Measurements from ENCODE around the gene EIF2B4. TPM values are rescaled to one million over a fixed set of nuclear protein-coding genes. Genes with fewer than 3 reads are reported as not detected.

The EIF2B4 gene
- total RNA-seq, 4 donors from 2014 or later, result 12.0 to 36.7 (median 27.5) TPM

DNA sequence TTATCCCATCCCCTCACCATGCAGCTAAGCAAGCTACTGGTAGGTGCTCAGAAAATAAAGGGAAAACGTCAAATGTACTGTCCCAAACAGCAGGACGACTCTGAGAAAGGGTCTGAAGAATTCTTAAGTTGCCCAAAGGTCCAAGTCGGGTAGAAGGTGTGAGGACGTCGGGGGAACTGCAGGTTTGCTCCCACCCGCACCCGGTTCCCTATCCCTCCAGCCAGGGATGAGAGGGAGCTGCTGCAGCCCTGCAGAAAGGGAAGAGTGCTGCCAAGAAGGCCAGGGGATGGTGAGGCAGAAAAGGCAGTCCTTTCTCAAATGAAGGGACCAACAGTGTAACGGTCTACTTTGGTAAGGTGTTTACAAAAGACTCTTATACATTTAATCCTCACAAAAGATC lies 55.0 kb downstream of the EIF2B4 start:
- no peaks in the 10 kb centered on the region for H3K4me1 ChIP-seq
- WGBS, 2 donors (ENCODE audit: low coverage in 1 of 2), result 69 to 93% methylated on average over 3 to 8 of the region's 8 CpGs
- H3K9me3 ChIP-seq, result no peaks in the 10 kb centered on the region
- in situ Hi-C loops (cut with MboI; ENCODE audit: low pct_ligation_motif_present in 1 of 4, low pct_unique_long_range_greater_than_20kb in 1 of 4, low sequenced_read_pairs in 3 of 4), result no loop called here
- TF ChIP-seq POLR2AphosphoS5 (IDR thresholded peaks at IDR 0.05) (no peak), POLR2A (IDR thresholded peaks at IDR 0.05) (no peak), CTCF (IDR thresholded peaks at IDR 0.05) (no peak), EP300 (IDR thresholded peaks at IDR 0.05; ENCODE audit: low read depth) (no peak)
- no peak overlapping the region for H3K27ac ChIP-seq
- no peak for DNase-seq
- intact Hi-C loops (cut with DNase I; ENCODE audit: low total_unique reads), result no loop called here
- no peaks in the 10 kb centered on the region for H3K27me3 ChIP-seq
- H3K36me3 ChIP-seq, result no peaks in the 10 kb centered on the region
- H3K4me3 ChIP-seq, result no peak overlapping the region

GRCh38 chr2:27314709-27315108 lies 55.4 kb downstream of the EIF2B4 start:
- no peak for TF ChIP-seq CTCF (IDR thresholded peaks at IDR 0.05)
- no peak for TF ChIP-seq POLR2A (IDR thresholded peaks at IDR 0.05)
- no peak for TF ChIP-seq EP300 (IDR thresholded peaks at IDR 0.05; ENCODE audit: low read depth)
- TF ChIP-seq POLR2AphosphoS5 (IDR thresholded peaks at IDR 0.05), result no peak
- in situ Hi-C loops (cut with MboI; ENCODE audit: low pct_ligation_motif_present in 1 of 4, low pct_unique_long_range_greater_than_20kb in 1 of 4, low sequenced_read_pairs in 3 of 4), result no loop called here
- WGBS, 2 donors (ENCODE audit: low coverage in 1 of 2), result 90% methylated on average over 9 of the region's 9 CpGs; no CpG with 5 or more reads in 1 of the 2 donors
- Histone ChIP-seq H3K4me3 (no peak overlapping the region), H3K27ac (no peak overlapping the region), H3K4me1 (no peaks in the 10 kb centered on the region), H3K9me3 (no peaks in the 10 kb centered on the region), H3K36me3 (no peaks in the 10 kb centered on the region), H3K27me3 (no peaks in the 10 kb centered on the region)
- no peak for DNase-seq
- intact Hi-C loops (cut with DNase I; ENCODE audit: low total_unique reads), result no loop called here

Other genes with a start within 250 kb of the EIF2B4 start
- under 1 TPM in 1 of 4 donors, not detected in 3; 0.48 TPM for gene ABHD1, start 246.5 kb downstream of the EIF2B4 start, total RNA-seq
- 100 to 1,000 TPM in 1 of 4 donors, 10 to 100 TPM in 3; 53.2 to 105 (median 71.1) TPM for gene PREB, start 235.7 kb downstream of the EIF2B4 start, total RNA-seq
- gene PRR30, start 230.9 kb downstream of the EIF2B4 start, total RNA-seq, result not detected
- not detected for gene TCF23, start 221.3 kb downstream of the EIF2B4 start, total RNA-seq
- 100 to 1,000 TPM in 2 of 4 donors, 10 to 100 TPM in 2; 64.7 to 179 (median 121) TPM for gene ATRAID, start 158.3 kb downstream of the EIF2B4 start, total RNA-seq
- 10 to 100 TPM; 22.8 to 58.3 (median 41.0) TPM for gene SLC5A6, start 158.1 kb downstream of the EIF2B4 start, total RNA-seq
- gene CAD, start 153.0 kb downstream of the EIF2B4 start, total RNA-seq, result 10 to 100 TPM; 11.9 to 25.9 (median 16.6) TPM
- under 1 TPM in 1 of 4 donors, not detected in 3; 0.60 TPM for gene SLC30A3, start 107.3 kb downstream of the EIF2B4 start, total RNA-seq
- not detected for gene DNAJC5G, start 94.9 kb downstream of the EIF2B4 start, total RNA-seq
- 1 to 10 TPM in 2 of 4 donors, under 1 TPM in 1, not detected in 1; 0.40 to 1.9 (median 1.2) TPM for gene TRIM54, start 87.9 kb downstream of the EIF2B4 start, total RNA-seq
- 10 to 100 TPM in 1 of 4 donors, 1 to 10 TPM in 1, under 1 TPM in 1, not detected in 1; 0.82 to 10.8 (median 2.2) TPM for gene UCN, start 61.9 kb downstream of the EIF2B4 start, total RNA-seq
- gene MPV17, start 47.2 kb downstream of the EIF2B4 start, total RNA-seq, result 10 to 100 TPM; 34.4 to 53.8 (median 38.3) TPM
- 10 to 100 TPM; 55.7 to 79.2 (median 63.6) TPM for gene GTF3C2, start 13.6 kb downstream of the EIF2B4 start, total RNA-seq
- 10 to 100 TPM; 59.8 to 99.3 (median 73.9) TPM for gene SNX17, start 278 bp upstream of the EIF2B4 start, total RNA-seq
- gene ZNF513, start 10.4 kb upstream of the EIF2B4 start, total RNA-seq, result 10 to 100 TPM; 24.0 to 41.0 (median 32.6) TPM
- 10 to 100 TPM; 43.4 to 54.9 (median 51.7) TPM for gene PPM1G, start 39.3 kb upstream of the EIF2B4 start, total RNA-seq
- gene NRBP1, start 58.3 kb upstream of the EIF2B4 start, total RNA-seq, result 10 to 100 TPM; 38.4 to 74.8 (median 66.8) TPM
- 100 to 1,000 TPM in 1 of 4 donors, 10 to 100 TPM in 3; 18.0 to 112 (median 47.8) TPM for gene KRTCAP3, start 72.0 kb upstream of the EIF2B4 start, total RNA-seq
- gene IFT172, start 119.4 kb upstream of the EIF2B4 start, total RNA-seq, result 100 to 1,000 TPM in 1 of 4 donors, 10 to 100 TPM in 3; 14.5 to 113 (median 43.5) TPM
- gene FNDC4, start 124.9 kb upstream of the EIF2B4 start, total RNA-seq, result 1 to 10 TPM in 3 of 4 donors, under 1 TPM in 1; 0.80 to 8.2 (median 2.5) TPM
- not detected for gene GCKR, start 126.5 kb upstream of the EIF2B4 start, total RNA-seq
- gene ZNF512, start 212.7 kb upstream of the EIF2B4 start, total RNA-seq, result 10 to 100 TPM in 3 of 4 donors, 1 to 10 TPM in 1; 9.2 to 33.3 (median 20.2) TPM

Data from transverse colon (tissue), 4 donors.